Gastrocnemius medialis (tissue), 4 donors: ENCODE data around the gene CHST15. TPM values are rescaled to one million over a fixed set of nuclear protein-coding genes. Genes with fewer than 3 reads are reported as not detected.

Experiments used
- ATAC-seq, 2 donors: fragments of 150-250 bp; one replicate each; pipeline ENCODE4 v1.9.1; 2016
- DNase-seq, 2 donors: peaks; one replicate each; pipeline ENCODE4 v3.0.0-alpha.2; 2019
- H3K27ac ChIP-seq, 4 donors: fragments of 200-600 bp; sonication (generic); 1 replicate in 1 of 4; 2 replicates in 3 of 4; pipeline ENCODE4 v1.5.1; 2016 to 2018; ENCODE audit warnings: mild to moderate bottlenecking in 2 of 4, moderate library complexity in 1 of 4
- H3K27me3 ChIP-seq, 3 donors: fragments of 200-600 bp; sonication (generic) in 2 of 3; 1 replicate in 1 of 3; 2 replicates in 2 of 3; pipeline versions ENCODE4 v1.5.1 to v1.6.0; 2016 to 2019; ENCODE audit warnings: mild to moderate bottlenecking in 1 of 3, moderate library complexity in 1 of 3
- H3K36me3 ChIP-seq, 2 donors: fragments of 200-600 bp; sonication (generic) in 1 of 2; one replicate each; pipeline ENCODE4 v1.5.1; 2017 to 2018
- H3K4me1 ChIP-seq, 2 donors: fragments of 200-600 bp; sonication (generic) in 1 of 2; one replicate each; pipeline ENCODE4 v1.5.1; 2016 to 2017; ENCODE audit warnings: mild to moderate bottlenecking in 2 of 2
- H3K4me3 ChIP-seq, 4 donors: fragments of 200-600 bp; sonication (generic) in 3 of 4; 1 replicate in 1 of 4; 2 replicates in 3 of 4; pipeline ENCODE4 v1.5.1; 2016 to 2019; ENCODE audit warnings: mild to moderate bottlenecking in 2 of 4
- H3K9me3 ChIP-seq, 3 donors: fragments of 200-600 bp; sonication (generic) in 2 of 3; 1 replicate in 1 of 3; 2 replicates in 2 of 3; pipeline ENCODE4 v1.5.1; 2016 to 2019
- CTCF ChIP-seq, 5 experiments: fragments of 450-650 bp in 3 of 5; fragments of 200-600 bp in 2 of 5; sonication (generic) in 2 of 5; IDR thresholded peaks in 4 of 5; conservative IDR thresholded peaks in 1 of 5; 1 replicate in 4 of 5; 2 replicates in 1 of 5; pipeline ENCODE4 v1.5.1; 2016 to 2019; ENCODE audit warnings: antibody characterized with exemption in 5 of 5, mild to moderate bottlenecking in 3 of 5, moderate library complexity in 3 of 5
- POLR2A ChIP-seq, 2 donors: fragments of 450-650 bp; IDR thresholded peaks; one replicate each; pipeline ENCODE4 v1.6.1; 2017; ENCODE audit warnings: antibody characterized with exemption in 2 of 2, mild to moderate bottlenecking in 2 of 2, moderate library complexity in 2 of 2
- in situ Hi-C, 4 donors: fragments of 200-750 bp; cut with MboI; loops; one replicate each; pipeline versions ENCODE4 v1.15.0 to v1.8.0; 2017; ENCODE audit warnings: low sequenced_read_pairs in 4 of 4
- intact Hi-C: fragments of 100-400 bp; cut with DNase I; formaldehyde crosslinking; loops from one replicate; pipeline ENCODE4 v1.15.1; 2023; ENCODE audit warnings: low total_unique reads
- total RNA-seq, 4 donors: library from RNA; depleted of rRNA; stranded (reverse); fragments of >200 nt; gene quantifications; one replicate each; pipeline versions ENCODE4 v1.1.0 to v1.2.3, GENCODE V29; 2016

Gene CHST15
- total RNA-seq, 4 donors from 2014 or later = 9.0 to 32.2 (median 20.3) TPM

GRCh38 chr10:124138195-124138882 is 44.9 kb upstream of the CHST15 start:
- H3K4me3 ChIP-seq = no peak overlapping the region
- intact Hi-C loops = loop anchor here (5.0 kb wide), 1 partner anchor 46 kb away; the partner anchor contains the start of gene CHST15
- no peaks in the 10 kb centered on the region for H3K27me3 ChIP-seq
- in situ Hi-C loops = no loop called here
- no peak for TF ChIP-seq POLR2A (IDR thresholded peaks at IDR 0.05)
- TF ChIP-seq CTCF (IDR thresholded peaks at IDR 0.05 in 4 of 5, conservative IDR thresholded peaks at IDR 0.05 in 1 of 5) = no peak
- peak; percentile 62 to 63 for DNase-seq
- no peaks in the 10 kb centered on the region for H3K36me3 ChIP-seq
- H3K27ac ChIP-seq = peak overlapping the region; percentile 47 to 65 (median 56)
- H3K9me3 ChIP-seq = no peaks in the 10 kb centered on the region
- peaks cover 11 to 14% of the 10 kb centered on the region in 2 donors for H3K4me1 ChIP-seq
- peak; percentile 84 to 87 for ATAC-seq

GRCh38 chr10:124134251-124134893 is 41.0 kb upstream of the CHST15 start:
- intact Hi-C loops (no loop called here), in situ Hi-C loops (no loop called here)
- DNase-seq (no peak), ATAC-seq (no peak)
- Histone ChIP-seq H3K27me3 (no peaks in the 10 kb centered on the region), H3K9me3 (no peaks in the 10 kb centered on the region), H3K27ac (no peak overlapping the region), H3K4me3 (no peak overlapping the region), H3K4me1 (peaks cover 11 to 13% of the 10 kb centered on the region in 2 donors), H3K36me3 (no peaks in the 10 kb centered on the region)
- no peak for TF ChIP-seq POLR2A (IDR thresholded peaks at IDR 0.05)
- TF ChIP-seq CTCF (IDR thresholded peaks at IDR 0.05 in 4 of 5, conservative IDR thresholded peaks at IDR 0.05 in 1 of 5) = no peak

GRCh38 chr10:124132876-124133275 is 39.5 kb upstream of the CHST15 start:
- Histone ChIP-seq H3K27me3 (no peaks in the 10 kb centered on the region), H3K36me3 (no peaks in the 10 kb centered on the region), H3K27ac (no peak overlapping the region), H3K4me3 (no peak overlapping the region), H3K4me1 (no peaks in the 10 kb centered on the region), H3K9me3 (no peaks in the 10 kb centered on the region)
- in situ Hi-C loops (no loop called here), intact Hi-C loops (no loop called here)
- TF ChIP-seq POLR2A (IDR thresholded peaks at IDR 0.05) (no peak), CTCF (IDR thresholded peaks at IDR 0.05 in 4 of 5, conservative IDR thresholded peaks at IDR 0.05 in 1 of 5) (no peak)
- no peak for DNase-seq
- no peak for ATAC-seq

GRCh38 chr10:124132306-124132705 is 38.9 kb upstream of the CHST15 start:
- DNase-seq (no peak), ATAC-seq (no peak)
- no peaks in the 10 kb centered on the region for H3K4me1 ChIP-seq
- no peak overlapping the region for H3K27ac ChIP-seq
- H3K4me3 ChIP-seq = no peak overlapping the region
- H3K9me3 ChIP-seq = no peaks in the 10 kb centered on the region
- no peaks in the 10 kb centered on the region for H3K36me3 ChIP-seq
- in situ Hi-C loops (no loop called here), intact Hi-C loops (no loop called here)
- TF ChIP-seq CTCF (IDR thresholded peaks at IDR 0.05 in 4 of 5, conservative IDR thresholded peaks at IDR 0.05 in 1 of 5) = no peak
- no peak for TF ChIP-seq POLR2A (IDR thresholded peaks at IDR 0.05)
- no peaks in the 10 kb centered on the region for H3K27me3 ChIP-seq
